Activated CD8-positive, alpha-beta memory T cell treated with anti-CD3 and anti-CD28 coated beads for 4 hours (primary cell): ENCODE data around the gene ZNF511.

Source experiments
- DNase-seq, 2 donors: peaks; one replicate each; pipeline ENCODE4 v3.0.0-alpha.2; 2020; ENCODE audit warnings: low read depth in 2 of 2

ZNF511 gene

GRCh38 chr10:133292919-133293809 is 15.6 kb upstream of the ZNF511 start:
- no peak for DNase-seq

GRCh38 chr10:133293810-133294119 is 14.9 kb upstream of the ZNF511 start:
- DNase-seq = no peak

- no peak for DNase-seq
Measured at GRCh38 chr10:133294189-133294588, 14.5 kb upstream of the ZNF511 start.

GRCh38 chr10:133295426-133296320 is 13.0 kb upstream of the ZNF511 start:
- DNase-seq = no peak

- DNase-seq = no peak
Measured at GRCh38 chr10:133297504-133297903, 11.2 kb upstream of the ZNF511 start.

GRCh38 chr10:133298466-133298865 is 10.2 kb upstream of the ZNF511 start:
- no peak for DNase-seq

GRCh38 chr10:133299224-133299623 is 9.5 kb upstream of the ZNF511 start:
- DNase-seq = no peak

- DNase-seq = no peak
Measured at GRCh38 chr10:133299738-133300137, 9.0 kb upstream of the ZNF511 start.

- DNase-seq = no peak
Measured at GRCh38 chr10:133302230-133302629, 6.5 kb upstream of the ZNF511 start.

- no peak for DNase-seq
Measured at GRCh38 chr10:133303206-133303605, 5.5 kb upstream of the ZNF511 start.

- no peak for DNase-seq
Measured at GRCh38 chr10:133306097-133306476, 2.6 kb upstream of the ZNF511 start.

GRCh38 chr10:133306941-133307379 is 1.8 kb upstream of the ZNF511 start:
- DNase-seq = no peak

- DNase-seq = peak; percentile 69 to 77
Measured at GRCh38 chr10:133307776-133308420, 816 bp upstream of the ZNF511 start.

- peak; percentile 84 to 87 for DNase-seq
Measured at GRCh38 chr10:133309100-133309719, 496 bp downstream of the ZNF511 start.

GRCh38 chr10:133309720-133310398 is 1.1 kb downstream of the ZNF511 start:
- no peak for DNase-seq

- no peak for DNase-seq
Measured at GRCh38 chr10:133310399-133310755, 1.7 kb downstream of the ZNF511 start.

GRCh38 chr10:133310789-133311188 is 2.1 kb downstream of the ZNF511 start:
- no peak for DNase-seq

GRCh38 chr10:133311570-133311969 is 2.9 kb downstream of the ZNF511 start:
- DNase-seq = no peak

GRCh38 chr10:133312016-133312768 is 3.5 kb downstream of the ZNF511 start:
- DNase-seq = no peak

- no peak for DNase-seq
Measured at GRCh38 chr10:133312769-133313145, 4.0 kb downstream of the ZNF511 start.

GRCh38 chr10:133313192-133313591 is 4.5 kb downstream of the ZNF511 start:
- DNase-seq = no peak
